ENCODE measurements around the gene NRCAM.

DNA sequence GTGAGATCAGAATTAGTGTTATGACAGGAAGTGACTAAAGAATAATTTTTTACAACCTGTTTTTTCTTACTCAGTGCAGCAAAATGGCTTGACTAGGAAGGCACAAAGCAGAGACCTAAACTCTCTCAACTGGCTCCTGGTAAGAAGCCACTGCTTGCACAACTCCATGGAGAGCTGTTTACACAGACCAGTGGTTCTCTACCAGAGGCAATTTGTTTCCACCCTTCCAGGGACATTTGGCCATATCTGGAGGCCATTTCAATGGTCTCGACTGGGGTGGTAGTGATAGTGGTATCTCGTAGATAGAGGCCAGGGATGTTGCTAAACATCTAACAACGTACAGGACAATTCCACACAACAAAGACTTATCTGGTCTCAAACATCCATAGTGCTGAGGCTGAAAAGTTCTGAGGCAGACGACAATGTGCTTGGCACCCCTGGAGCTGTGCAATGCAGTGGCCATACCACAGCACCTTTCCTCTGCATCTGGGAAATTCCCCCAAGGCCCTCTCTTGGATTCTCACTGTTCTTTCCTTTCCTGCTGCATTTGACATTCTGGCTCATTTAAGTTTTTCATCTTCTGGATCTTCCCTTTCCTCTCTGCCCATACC is 220.7 kb downstream of the NRCAM start:
- TF ChIP-seq CTCF (IDR thresholded peaks at IDR 0.05) (no peak), POLR2A (IDR thresholded peaks at IDR 0.05) (no peak)

Data from adrenal gland (tissue), 5 donors.